ENCODE measurements around the gene PPP2R1B. TPM values are rescaled to one million over a fixed set of nuclear protein-coding genes. Genes with fewer than 3 reads are reported as not detected.

Gene PPP2R1B
- total RNA-seq, 1 experiment from 2014 or later, result 27.3 TPM

GRCh38 chr11:111762981-111763643 lies 3.1 kb downstream of the PPP2R1B start:
- no peak overlapping the region for H3K4me3 Mint-ChIP-seq (ENCODE audit: unreplicated experiment)
- TF ChIP-seq CTCF (IDR thresholded peaks at IDR 0.05; ENCODE audit: unreplicated experiment), result no peak
- ChIA-PET POLR2A (interaction anchor here (0.9 to 6.3 kb wide), 3 partner anchors 10 to 160 kb away, joined by 3 to 97 read pairs (median 61); partner anchors contain the start of gene SIK2), CTCF (interaction anchor here (0.7 to 1.1 kb wide), 5 partner anchors 13 to 162 kb away, joined by 3 to 6 read pairs (median 4); no protein-coding TSS in a partner anchor)
- intact Hi-C loops (cut with micrococcal nuclease), result no loop called here
- no peak for DNase-seq (ENCODE audit: unreplicated experiment)
- H3K27ac Mint-ChIP-seq (ENCODE audit: low read depth, unreplicated experiment), result no peak overlapping the region
- peaks cover 52% of the 10 kb centered on the region for H3K36me3 Mint-ChIP-seq (ENCODE audit: insufficient read depth, unreplicated experiment)
- H3K9me3 Mint-ChIP-seq (ENCODE audit: unreplicated experiment), result no peaks in the 10 kb centered on the region
- H3K27me3 Mint-ChIP-seq (ENCODE audit: insufficient read depth, unreplicated experiment), result no peaks in the 10 kb centered on the region
- no TSS peak for BruUV-seq (replicated peaks)
- peaks cover 20% of the 10 kb centered on the region for H3K4me1 Mint-ChIP-seq (ENCODE audit: insufficient read depth, unreplicated experiment)

- CTCF ChIA-PET, result interaction anchor here (0.7 to 1.0 kb wide), 3 partner anchors 15 to 161 kb away, joined by 4 to 5 read pairs (median 4); no protein-coding TSS in a partner anchor
- peaks cover 58% of the 10 kb centered on the region for H3K36me3 Mint-ChIP-seq (ENCODE audit: insufficient read depth, unreplicated experiment)
- TF ChIP-seq CTCF (IDR thresholded peaks at IDR 0.05; ENCODE audit: unreplicated experiment), result no peak
- POLR2A ChIA-PET, result interaction anchor here (0.7 to 6.3 kb wide), 3 partner anchors 10 to 27 kb away, joined by 3 to 97 read pairs (median 3); no protein-coding TSS in a partner anchor
- DNase-seq (ENCODE audit: unreplicated experiment), result no peak
- no peaks in the 10 kb centered on the region for H3K9me3 Mint-ChIP-seq (ENCODE audit: unreplicated experiment)
- no peaks in the 10 kb centered on the region for H3K27me3 Mint-ChIP-seq (ENCODE audit: insufficient read depth, unreplicated experiment)
- no peak overlapping the region for H3K4me3 Mint-ChIP-seq (ENCODE audit: unreplicated experiment)
- BruUV-seq (replicated peaks), result no TSS peak
- H3K27ac Mint-ChIP-seq (ENCODE audit: low read depth, unreplicated experiment), result no peak overlapping the region
- intact Hi-C loops (cut with micrococcal nuclease), result no loop called here
- H3K4me1 Mint-ChIP-seq (ENCODE audit: insufficient read depth, unreplicated experiment), result peaks cover 25% of the 10 kb centered on the region
These were observed 3.7 kb downstream of the PPP2R1B start for GRCh38 chr11:111762526-111762925.

GRCh38 chr11:111761036-111761435 lies 5.2 kb downstream of the PPP2R1B start:
- H3K4me1 Mint-ChIP-seq (ENCODE audit: insufficient read depth, unreplicated experiment), result peaks cover 18% of the 10 kb centered on the region
- no peak overlapping the region for H3K4me3 Mint-ChIP-seq (ENCODE audit: unreplicated experiment)
- DNase-seq (ENCODE audit: unreplicated experiment), result no peak
- BruUV-seq (replicated peaks), result no TSS peak
- H3K36me3 Mint-ChIP-seq (ENCODE audit: insufficient read depth, unreplicated experiment), result peaks cover 69% of the 10 kb centered on the region
- ChIA-PET POLR2A (no interaction called here), CTCF (interaction anchor here (1.2 to 1.4 kb wide), 2 partner anchors 15 to 158 kb away, joined by 4 to 7 read pairs; partner anchors contain the start of gene SIK2)
- no peaks in the 10 kb centered on the region for H3K27me3 Mint-ChIP-seq (ENCODE audit: insufficient read depth, unreplicated experiment)
- intact Hi-C loops (cut with micrococcal nuclease), result no loop called here
- TF ChIP-seq CTCF (IDR thresholded peaks at IDR 0.05; ENCODE audit: unreplicated experiment), result no peak
- H3K27ac Mint-ChIP-seq (ENCODE audit: low read depth, unreplicated experiment), result no peak overlapping the region
- no peaks in the 10 kb centered on the region for H3K9me3 Mint-ChIP-seq (ENCODE audit: unreplicated experiment)

- CTCF ChIA-PET, result interaction anchor here (0.7 to 1.4 kb wide), 5 partner anchors 82 to 173 kb away, joined by 3 to 7 read pairs (median 3); partner anchors contain the start of gene SIK2
- POLR2A ChIA-PET, result interaction anchor here (1.0 to 1.9 kb wide), 2 partner anchors 18 to 82 kb away, joined by 3 to 4 read pairs; no protein-coding TSS in a partner anchor
- peaks cover 78% of the 10 kb centered on the region for H3K36me3 Mint-ChIP-seq (ENCODE audit: insufficient read depth, unreplicated experiment)
These were observed 6.3 kb downstream of the PPP2R1B start for GRCh38 chr11:111759778-111760407.

More at GRCh38 chr11:111759778-111760407, 6.3 kb downstream of the PPP2R1B start:
- TF ChIP-seq CTCF (IDR thresholded peaks at IDR 0.05; ENCODE audit: unreplicated experiment), result no peak
- intact Hi-C loops (cut with micrococcal nuclease), result no loop called here
- peaks cover 16% of the 10 kb centered on the region for H3K4me1 Mint-ChIP-seq (ENCODE audit: insufficient read depth, unreplicated experiment)
- no peak for DNase-seq (ENCODE audit: unreplicated experiment)
- H3K4me3 Mint-ChIP-seq (ENCODE audit: unreplicated experiment), result no peak overlapping the region
- no peak overlapping the region for H3K27ac Mint-ChIP-seq (ENCODE audit: low read depth, unreplicated experiment)
- no peaks in the 10 kb centered on the region for H3K9me3 Mint-ChIP-seq (ENCODE audit: unreplicated experiment)
- no peaks in the 10 kb centered on the region for H3K27me3 Mint-ChIP-seq (ENCODE audit: insufficient read depth, unreplicated experiment)
- BruUV-seq (replicated peaks), result no TSS peak

Measured in MCF 10A (cell line).